Panc1 (cell line): ENCODE data around the gene GSTO2. TPM values are rescaled to one million over a fixed set of nuclear protein-coding genes. Genes with fewer than 3 reads are reported as not detected.

Experiments used
- ATAC-seq: fragments of 200-7000 bp; cut with Tn5 transposase; 2 replicates; pipeline ENCODE4 v1.9.1; 2020; ENCODE audit warnings: mild to moderate bottlenecking, moderate library complexity
- BruUV-seq: library from RNA; stranded (reverse); fragments of 400-500 nt; replicated peaks from 2 replicates; lab custom pipeline; 2021; lab: Mats Ljungman, UMichigan
- CTCF ChIA-PET: fragments of 300-600 bp; sonication (Branson Sonifier 250); formaldehyde crosslinking; loops from one replicate; lab custom pipeline; 2022; ENCODE audit warnings: antibody characterized with exemption; lab: Charles Lee
- POLR2A ChIA-PET: fragments of 300-600 bp; sonication (Branson Sonifier 250); formaldehyde crosslinking; loops from one replicate; lab custom pipeline; 2022; ENCODE audit warnings: antibody characterized with exemption; lab: Charles Lee
- DNase-seq: peaks from one replicate; pipeline ENCODE4 v3.0.0-alpha.2; 2010; ENCODE audit warnings: low read depth, low spot score
- H3K27ac ChIP-seq: 2 replicates; pipeline ENCODE4 v1.5.1; 2011; ENCODE audit warnings: mild to moderate bottlenecking, low read length, inconsistent platforms
- H3K27me3 ChIP-seq: fragments of 200-500 bp; sonication (Bioruptor generic); 2 replicates; pipeline ENCODE4 v1.6.0; 2014; ENCODE audit warnings: low read length, inconsistent platforms; ENCODE audit not compliant: control insufficient read depth, insufficient read depth
- H3K36me3 ChIP-seq: fragments of 200-500 bp; sonication (Bioruptor generic); 2 replicates; pipeline ENCODE4 v1.5.1; 2014; ENCODE audit warnings: inconsistent platforms, mild to moderate bottlenecking, low read length, moderate library complexity; ENCODE audit not compliant: control insufficient read depth, insufficient read depth
- H3K4me1 ChIP-seq: 2 replicates; pipeline ENCODE4 v1.5.1; 2011; ENCODE audit warnings: inconsistent platforms, mild to moderate bottlenecking, low read length, moderate library complexity; ENCODE audit not compliant: control insufficient read depth, insufficient read depth
- H3K4me3 ChIP-seq, 2 experiments: 2 replicates each; pipeline ENCODE4 v1.5.1; 2011 to 2012; ENCODE audit warnings: low read depth in 2 of 2, low read length in 2 of 2, mild to moderate bottlenecking in 2 of 2, inconsistent platforms in 1 of 2, moderate library complexity in 1 of 2
- H3K9me3 ChIP-seq: fragments of 200-500 bp; sonication (Bioruptor generic); 2 replicates; pipeline ENCODE4 v1.5.1; 2014; ENCODE audit warnings: low read depth, mild to moderate bottlenecking, inconsistent platforms, low read length, moderate library complexity; ENCODE audit not compliant: control insufficient read depth, insufficient read depth
- CTCF ChIP-seq: fragments of 450-650 bp; IDR thresholded peaks from 2 replicates; pipeline ENCODE4 v1.5.1; 2017; ENCODE audit warnings: mild to moderate bottlenecking
- POLR2AphosphoS5 ChIP-seq: IDR thresholded peaks from 2 replicates; pipeline ENCODE4 v1.6.1; 2012; ENCODE audit warnings: mild to moderate bottlenecking, low read depth, low read length, moderate library complexity
- SIN3A ChIP-seq: IDR thresholded peaks from 2 replicates; pipeline ENCODE4 v1.6.1; 2012; ENCODE audit warnings: low read depth, mild to moderate bottlenecking, low read length, moderate library complexity, borderline replicate concordance; ENCODE audit not compliant: insufficient read depth
- TCF7L2 ChIP-seq: IDR thresholded peaks from 2 replicates; pipeline ENCODE4 v1.6.1; 2011; ENCODE audit warnings: mild to moderate bottlenecking, low read depth, low read length, inconsistent platforms
- in situ Hi-C: cut with HindIII; loops from 2 replicates; pipeline ENCODE4 v1.10.0; 2016; ENCODE audit warnings: low sequenced_read_pairs, low pct_unique_long_range_greater_than_20kb
- intact Hi-C: fragments of 100-400 bp; cut with micrococcal nuclease; formaldehyde crosslinking; loops from one replicate; pipeline ENCODE4 v1.10.0; 2022; ENCODE audit not compliant: unreplicated experiment
- total RNA-seq: library from RNA; stranded (reverse); gene quantifications from one replicate; pipeline ENCODE4 v1.2.1, GENCODE V29; 2021; ENCODE audit not compliant: unreplicated experiment
- TF ChIP-seq, protein P1 (sequence below), 2 experiments: IDR thresholded peaks; 2 replicates each; pipeline ENCODE4 v1.6.1; 2011 to 2012; ENCODE audit warnings: low read depth in 2 of 2, control low read depth in 1 of 2, low read length in 1 of 2, mild to moderate bottlenecking in 1 of 2, moderate library complexity in 1 of 2; ENCODE audit not compliant: insufficient read depth in 1 of 2

Gene GSTO2
- total RNA-seq, 1 experiment from 2014 or later: 28.5 TPM

GRCh38 chr10:104332243-104333031 lies 63.5 kb downstream of the GSTO2 start:
- in situ Hi-C loops (no loop called here), intact Hi-C loops (no loop called here)
- Histone ChIP-seq H3K4me3 (peak overlapping the region in 1 of 2 experiments; percentile 83; a peak in 2 of 4 replicates), H3K27ac (peak overlapping the region; percentile 98), H3K36me3 (no peaks in the 10 kb centered on the region; the same call in 1 of the 2 replicates), H3K27me3 (no peaks in the 10 kb centered on the region), H3K9me3 (no peaks in the 10 kb centered on the region), H3K4me1 (peaks cover 87% of the 10 kb centered on the region)
- POLR2A ChIA-PET: no interaction called here
- TF ChIP-seq CTCF: no peak
- no peak for TF ChIP-seq SIN3A
- TF ChIP-seq TCF7L2: no peak
- TF ChIP-seq POLR2AphosphoS5: no peak
- TF ChIP-seq, protein P1, sequence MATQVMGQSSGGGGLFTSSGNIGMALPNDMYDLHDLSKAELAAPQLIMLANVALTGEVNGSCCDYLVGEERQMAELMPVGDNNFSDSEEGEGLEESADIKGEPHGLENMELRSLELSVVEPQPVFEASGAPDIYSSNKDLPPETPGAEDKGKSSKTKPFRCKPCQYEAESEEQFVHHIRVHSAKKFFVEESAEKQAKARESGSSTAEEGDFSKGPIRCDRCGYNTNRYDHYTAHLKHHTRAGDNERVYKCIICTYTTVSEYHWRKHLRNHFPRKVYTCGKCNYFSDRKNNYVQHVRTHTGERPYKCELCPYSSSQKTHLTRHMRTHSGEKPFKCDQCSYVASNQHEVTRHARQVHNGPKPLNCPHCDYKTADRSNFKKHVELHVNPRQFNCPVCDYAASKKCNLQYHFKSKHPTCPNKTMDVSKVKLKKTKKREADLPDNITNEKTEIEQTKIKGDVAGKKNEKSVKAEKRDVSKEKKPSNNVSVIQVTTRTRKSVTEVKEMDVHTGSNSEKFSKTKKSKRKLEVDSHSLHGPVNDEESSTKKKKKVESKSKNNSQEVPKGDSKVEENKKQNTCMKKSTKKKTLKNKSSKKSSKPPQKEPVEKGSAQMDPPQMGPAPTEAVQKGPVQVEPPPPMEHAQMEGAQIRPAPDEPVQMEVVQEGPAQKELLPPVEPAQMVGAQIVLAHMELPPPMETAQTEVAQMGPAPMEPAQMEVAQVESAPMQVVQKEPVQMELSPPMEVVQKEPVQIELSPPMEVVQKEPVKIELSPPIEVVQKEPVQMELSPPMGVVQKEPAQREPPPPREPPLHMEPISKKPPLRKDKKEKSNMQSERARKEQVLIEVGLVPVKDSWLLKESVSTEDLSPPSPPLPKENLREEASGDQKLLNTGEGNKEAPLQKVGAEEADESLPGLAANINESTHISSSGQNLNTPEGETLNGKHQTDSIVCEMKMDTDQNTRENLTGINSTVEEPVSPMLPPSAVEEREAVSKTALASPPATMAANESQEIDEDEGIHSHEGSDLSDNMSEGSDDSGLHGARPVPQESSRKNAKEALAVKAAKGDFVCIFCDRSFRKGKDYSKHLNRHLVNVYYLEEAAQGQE (IDR thresholded peaks at IDR 0.05; ENCODE audit: insufficient read depth in 1 of 2, low read depth in 2 of 2, low read length in 1 of 2): no peak
- ATAC-seq (no peak), DNase-seq (no peak)
- BruUV-seq: no TSS peak
- CTCF ChIA-PET: no interaction called here

DNA sequence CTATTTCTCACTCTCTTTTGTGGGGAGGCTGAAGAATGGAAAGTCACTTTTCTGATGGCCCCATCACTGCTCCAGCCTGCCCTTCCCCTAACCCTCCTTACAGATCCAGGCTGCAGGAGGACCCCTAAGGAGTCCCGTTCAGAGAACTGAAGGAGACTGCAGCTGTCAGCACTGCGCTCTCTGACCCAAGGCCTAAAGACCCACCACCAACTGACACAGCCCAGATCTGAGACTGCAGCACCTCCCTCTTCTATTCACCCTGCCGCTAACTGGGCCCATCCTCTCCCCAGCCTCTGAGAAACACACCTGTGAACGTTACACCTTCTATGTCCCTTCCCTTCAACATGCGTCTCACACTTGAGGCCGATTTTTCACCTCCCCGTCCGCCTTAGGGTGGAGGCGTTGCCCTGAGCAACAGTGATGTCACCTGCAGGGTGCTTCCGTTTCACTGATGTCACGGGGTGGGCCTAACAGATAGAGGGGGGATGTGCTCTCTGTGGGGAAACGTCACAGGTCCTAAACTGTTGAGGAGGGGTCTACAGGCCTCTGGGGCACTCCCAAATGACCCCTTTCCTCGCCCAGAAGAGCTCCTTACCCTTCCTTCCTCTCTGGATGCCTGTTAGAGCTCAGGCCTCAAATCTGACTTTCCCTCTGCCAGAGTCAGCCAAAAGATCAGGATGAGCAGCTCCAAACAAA lies 64.2 kb downstream of the GSTO2 start:
- Histone ChIP-seq H3K36me3 (peaks cover 3% of the 10 kb centered on the region; the same call in 1 of the 2 replicates), H3K9me3 (no peaks in the 10 kb centered on the region), H3K27me3 (no peaks in the 10 kb centered on the region), H3K4me1 (peaks cover 80% of the 10 kb centered on the region), H3K27ac (peak overlapping the region; percentile 98), H3K4me3 (peak overlapping the region in 1 of 2 experiments; percentile 83; a peak in 2 of 4 replicates)
- intact Hi-C loops: no loop called here
- no TSS peak for BruUV-seq
- TF ChIP-seq SIN3A (no peak), POLR2AphosphoS5 (0 out of 2 replicates have a peak, but pooled peaks have one; percentile 10)
- no peak for ATAC-seq
- no peak for DNase-seq
- ChIA-PET CTCF (no interaction called here), POLR2A (no interaction called here)
- in situ Hi-C loops: no loop called here
